Gastrocnemius medialis (tissue), 4 donors: ENCODE measurements around the gene SP8. TPM values are rescaled to one million over a fixed set of nuclear protein-coding genes. Genes with fewer than 3 reads are reported as not detected.
"Not testable (repeated sequence)": the region's sequence is repeated elsewhere in the genome, so short reads cannot be mapped to it uniquely, and the experiment has no call there.

ENCODE experiments used
- ATAC-seq, 2 donors: fragments of 150-250 bp; one replicate each; pipeline ENCODE4 v1.9.1; 2016
- DNase-seq, 2 donors: peaks; one replicate each; pipeline ENCODE4 v3.0.0-alpha.2; 2019
- H3K27ac ChIP-seq, 4 donors: fragments of 200-600 bp; sonication (generic); 1 replicate in 1 of 4; 2 replicates in 3 of 4; pipeline ENCODE4 v1.5.1; 2016 to 2018; ENCODE audit warnings: mild to moderate bottlenecking in 2 of 4, moderate library complexity in 1 of 4
- H3K27me3 ChIP-seq, 3 donors: fragments of 200-600 bp; sonication (generic) in 2 of 3; 1 replicate in 1 of 3; 2 replicates in 2 of 3; pipeline versions ENCODE4 v1.5.1 to v1.6.0; 2016 to 2019; ENCODE audit warnings: mild to moderate bottlenecking in 1 of 3, moderate library complexity in 1 of 3
- H3K36me3 ChIP-seq, 2 donors: fragments of 200-600 bp; sonication (generic) in 1 of 2; one replicate each; pipeline ENCODE4 v1.5.1; 2017 to 2018
- H3K4me1 ChIP-seq, 2 donors: fragments of 200-600 bp; sonication (generic) in 1 of 2; one replicate each; pipeline ENCODE4 v1.5.1; 2016 to 2017; ENCODE audit warnings: mild to moderate bottlenecking in 2 of 2
- H3K4me3 ChIP-seq, 4 donors: fragments of 200-600 bp; sonication (generic) in 3 of 4; 1 replicate in 1 of 4; 2 replicates in 3 of 4; pipeline ENCODE4 v1.5.1; 2016 to 2019; ENCODE audit warnings: mild to moderate bottlenecking in 2 of 4
- H3K9me3 ChIP-seq, 3 donors: fragments of 200-600 bp; sonication (generic) in 2 of 3; 1 replicate in 1 of 3; 2 replicates in 2 of 3; pipeline ENCODE4 v1.5.1; 2016 to 2019
- CTCF ChIP-seq, 5 experiments: fragments of 450-650 bp in 3 of 5; fragments of 200-600 bp in 2 of 5; sonication (generic) in 2 of 5; IDR thresholded peaks in 4 of 5; conservative IDR thresholded peaks in 1 of 5; 1 replicate in 4 of 5; 2 replicates in 1 of 5; pipeline ENCODE4 v1.5.1; 2016 to 2019; ENCODE audit warnings: antibody characterized with exemption in 5 of 5, mild to moderate bottlenecking in 3 of 5, moderate library complexity in 3 of 5
- POLR2A ChIP-seq, 2 donors: fragments of 450-650 bp; IDR thresholded peaks; one replicate each; pipeline ENCODE4 v1.6.1; 2017; ENCODE audit warnings: antibody characterized with exemption in 2 of 2, mild to moderate bottlenecking in 2 of 2, moderate library complexity in 2 of 2
- in situ Hi-C, 4 donors: fragments of 200-750 bp; cut with MboI; loops; one replicate each; pipeline versions ENCODE4 v1.15.0 to v1.8.0; 2017; ENCODE audit warnings: low sequenced_read_pairs in 4 of 4
- intact Hi-C: fragments of 100-400 bp; cut with DNase I; formaldehyde crosslinking; loops from one replicate; pipeline ENCODE4 v1.15.1; 2023; ENCODE audit warnings: low total_unique reads
- total RNA-seq, 4 donors: library from RNA; depleted of rRNA; stranded (reverse); fragments of >200 nt; gene quantifications; one replicate each; pipeline versions ENCODE4 v1.1.0 to v1.2.3, GENCODE V29; 2016

SP8 gene
- total RNA-seq, result not detected

- peaks cover 11 to 20% of the 10 kb centered on the region in 2 donors for H3K4me1 ChIP-seq
- intact Hi-C loops, result no loop called here
- DNase-seq, result no peak
- H3K4me3 ChIP-seq, result peak within 1 kb of the TSS; percentile 20 to 53 (median 42)
- no peak for ATAC-seq
- in situ Hi-C loops, result no loop called here
- TF ChIP-seq POLR2A (IDR thresholded peaks at IDR 0.05) (no peak), CTCF (IDR thresholded peaks at IDR 0.05 in 4 of 5, conservative IDR thresholded peaks at IDR 0.05 in 1 of 5) (no peak)
- no peaks in the 10 kb centered on the region for H3K36me3 ChIP-seq
- H3K9me3 ChIP-seq, result no peaks in the 10 kb centered on the region
- H3K27ac ChIP-seq, result no peak within 1 kb of the TSS
- peaks cover 96 to 99% (median 97%) of the 10 kb centered on the region in 3 donors for H3K27me3 ChIP-seq
Observed at GRCh38 chr7:20786779-20787659, at the start of gene SP8. SP8 (minus strand) TSS chr7:20786886; CDS start chr7:20786798, 88 bp downstream.

GRCh38 chr7:20836424-20836823 lies 49.7 kb upstream of the SP8 start:
- H3K4me1 ChIP-seq, ATAC-seq, H3K27me3 ChIP-seq, H3K27ac ChIP-seq, H3K4me3 ChIP-seq, DNase-seq, H3K9me3 ChIP-seq, intact Hi-C loops, in situ Hi-C loops, H3K36me3 ChIP-seq: not testable (repeated sequence)

GRCh38 chr7:20835111-20835750 lies 48.5 kb upstream of the SP8 start:
- intact Hi-C loops, result no loop called here
- TF ChIP-seq CTCF (IDR thresholded peaks at IDR 0.05 in 4 of 5, conservative IDR thresholded peaks at IDR 0.05 in 1 of 5) (no peak), POLR2A (IDR thresholded peaks at IDR 0.05) (no peak)
- Histone ChIP-seq H3K4me3 (no peak overlapping the region), H3K4me1 (no peaks in the 10 kb centered on the region), H3K27me3 (peaks cover 0 to 3% (median 0%) of the 10 kb centered on the region in 3 donors), H3K9me3 (no peaks in the 10 kb centered on the region), H3K36me3 (no peaks in the 10 kb centered on the region), H3K27ac (no peak overlapping the region)
- in situ Hi-C loops, result no loop called here
- ATAC-seq (no peak), DNase-seq (no peak)

GRCh38 chr7:20834656-20835055 lies 48.0 kb upstream of the SP8 start:
- Histone ChIP-seq H3K27ac (no peak overlapping the region), H3K4me1 (no peaks in the 10 kb centered on the region), H3K27me3 (peaks cover 0 to 3% (median 0%) of the 10 kb centered on the region in 3 donors), H3K36me3 (no peaks in the 10 kb centered on the region), H3K4me3 (no peak overlapping the region), H3K9me3 (no peaks in the 10 kb centered on the region)
- no peak for DNase-seq
- TF ChIP-seq POLR2A (IDR thresholded peaks at IDR 0.05) (no peak), CTCF (IDR thresholded peaks at IDR 0.05 in 4 of 5, conservative IDR thresholded peaks at IDR 0.05 in 1 of 5) (no peak)
- ATAC-seq, result no peak
- in situ Hi-C loops, result no loop called here
- intact Hi-C loops, result no loop called here

- H3K36me3 ChIP-seq, result no peaks in the 10 kb centered on the region
Observed at GRCh38 chr7:20831956-20832355, 45.3 kb upstream of the SP8 start.

More at GRCh38 chr7:20831956-20832355, 45.3 kb upstream of the SP8 start:
- Histone ChIP-seq H3K27ac (no peak overlapping the region), H3K27me3 (peaks cover 0 to 3% (median 0%) of the 10 kb centered on the region in 3 donors), H3K4me1 (no peaks in the 10 kb centered on the region), H3K4me3 (no peak overlapping the region), H3K9me3 (no peaks in the 10 kb centered on the region)
- DNase-seq (no peak), ATAC-seq (no peak)
- TF ChIP-seq POLR2A (IDR thresholded peaks at IDR 0.05) (no peak), CTCF (IDR thresholded peaks at IDR 0.05 in 4 of 5, conservative IDR thresholded peaks at IDR 0.05 in 1 of 5) (no peak)
- in situ Hi-C loops, result no loop called here
- intact Hi-C loops, result no loop called here
